PFSK-1 (cell line): ENCODE measurements around the gene LMX1A.

ENCODE experiments used
- POLR2AphosphoS5 ChIP-seq: IDR thresholded peaks from 2 replicates; pipeline ENCODE4 v1.6.1; 2012; ENCODE audit warnings: low read depth, mild to moderate bottlenecking, control low read depth, low read length, moderate library complexity
- TAF1 ChIP-seq: IDR thresholded peaks from 2 replicates; pipeline ENCODE4 v1.6.1; 2012; ENCODE audit warnings: low read length, control low read depth, borderline replicate concordance; ENCODE audit not compliant: insufficient read depth
- TF ChIP-seq, protein P1 (sequence below), 2 experiments: IDR thresholded peaks; 2 replicates each; pipeline versions ENCODE4 v1.6.1 to v1.8.0; 2011 to 2012; ENCODE audit warnings: low read depth in 2 of 2, low read length in 2 of 2, control low read depth in 1 of 2, inconsistent platforms in 1 of 2, mild to moderate bottlenecking in 1 of 2, moderate library complexity in 1 of 2; ENCODE audit not compliant: insufficient read depth in 1 of 2

DNA sequence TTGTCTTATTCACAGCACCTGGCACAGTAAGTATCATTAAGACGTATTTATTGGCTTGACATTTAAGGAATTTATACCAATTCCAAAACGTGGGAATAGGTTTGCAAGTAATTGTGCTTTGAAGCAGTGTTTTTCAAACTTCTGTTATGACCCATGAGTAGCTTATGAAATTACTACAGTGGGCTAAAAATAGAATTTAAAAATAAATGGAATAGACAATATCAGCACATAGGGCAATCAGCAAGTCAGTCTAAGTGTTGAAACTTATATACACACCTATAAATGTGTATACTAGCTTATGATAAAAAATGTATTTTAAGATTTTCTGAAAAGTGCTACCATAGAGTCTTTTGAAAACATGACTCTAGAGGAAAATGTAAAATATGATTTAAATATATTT, 116.6 kb downstream of the LMX1A start:
- TF ChIP-seq TAF1 (no peak), POLR2AphosphoS5 (no peak)
- TF ChIP-seq, protein P1, sequence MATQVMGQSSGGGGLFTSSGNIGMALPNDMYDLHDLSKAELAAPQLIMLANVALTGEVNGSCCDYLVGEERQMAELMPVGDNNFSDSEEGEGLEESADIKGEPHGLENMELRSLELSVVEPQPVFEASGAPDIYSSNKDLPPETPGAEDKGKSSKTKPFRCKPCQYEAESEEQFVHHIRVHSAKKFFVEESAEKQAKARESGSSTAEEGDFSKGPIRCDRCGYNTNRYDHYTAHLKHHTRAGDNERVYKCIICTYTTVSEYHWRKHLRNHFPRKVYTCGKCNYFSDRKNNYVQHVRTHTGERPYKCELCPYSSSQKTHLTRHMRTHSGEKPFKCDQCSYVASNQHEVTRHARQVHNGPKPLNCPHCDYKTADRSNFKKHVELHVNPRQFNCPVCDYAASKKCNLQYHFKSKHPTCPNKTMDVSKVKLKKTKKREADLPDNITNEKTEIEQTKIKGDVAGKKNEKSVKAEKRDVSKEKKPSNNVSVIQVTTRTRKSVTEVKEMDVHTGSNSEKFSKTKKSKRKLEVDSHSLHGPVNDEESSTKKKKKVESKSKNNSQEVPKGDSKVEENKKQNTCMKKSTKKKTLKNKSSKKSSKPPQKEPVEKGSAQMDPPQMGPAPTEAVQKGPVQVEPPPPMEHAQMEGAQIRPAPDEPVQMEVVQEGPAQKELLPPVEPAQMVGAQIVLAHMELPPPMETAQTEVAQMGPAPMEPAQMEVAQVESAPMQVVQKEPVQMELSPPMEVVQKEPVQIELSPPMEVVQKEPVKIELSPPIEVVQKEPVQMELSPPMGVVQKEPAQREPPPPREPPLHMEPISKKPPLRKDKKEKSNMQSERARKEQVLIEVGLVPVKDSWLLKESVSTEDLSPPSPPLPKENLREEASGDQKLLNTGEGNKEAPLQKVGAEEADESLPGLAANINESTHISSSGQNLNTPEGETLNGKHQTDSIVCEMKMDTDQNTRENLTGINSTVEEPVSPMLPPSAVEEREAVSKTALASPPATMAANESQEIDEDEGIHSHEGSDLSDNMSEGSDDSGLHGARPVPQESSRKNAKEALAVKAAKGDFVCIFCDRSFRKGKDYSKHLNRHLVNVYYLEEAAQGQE (IDR thresholded peaks at IDR 0.05; ENCODE audit: insufficient read depth in 1 of 2, low read depth in 2 of 2, low read length in 2 of 2): no peak
